Ishikawa (cell line): ENCODE measurements around the gene MFSD12.

Experiments used
- EP300 ChIP-seq: IDR thresholded peaks from 2 replicates; pipeline ENCODE4 v1.6.1; 2012; ENCODE audit warnings: borderline replicate concordance
- MAX ChIP-seq: IDR thresholded peaks from 2 replicates; pipeline ENCODE4 v1.6.1; 2012
- RAD21 ChIP-seq: IDR thresholded peaks from 2 replicates; pipeline ENCODE4 v1.6.1; 2012; ENCODE audit warnings: low read depth
- TAF1 ChIP-seq: IDR thresholded peaks from 2 replicates; pipeline ENCODE4 v1.6.1; 2012; ENCODE audit warnings: low read depth, mild to moderate bottlenecking
- USF1 ChIP-seq: IDR thresholded peaks from 2 replicates; pipeline ENCODE4 v1.6.1; 2012
- YY1 ChIP-seq: IDR thresholded peaks from 2 replicates; pipeline ENCODE4 v1.6.1; 2012; ENCODE audit warnings: low read depth

GRCh38 chr19:3554254-3555083, 2.9 kb downstream of the MFSD12 start:
- TF ChIP-seq RAD21 (no peak), TAF1 (no peak), YY1 (no peak), MAX (no peak), USF1 (no peak), EP300 (no peak)
